GM19468 (cell line): Measurements from ENCODE around the gene SRCAP.
A peak's percentile ranks its signal among the peaks of the same experiment; 100 is the strongest.
"Not testable (repeated sequence)": the region's sequence is repeated elsewhere in the genome, so short reads cannot be mapped to it uniquely, and the experiment has no call there.

Experiments used
- ATAC-seq: cut with Tn5 transposase; IDR thresholded peaks from one replicate; pipeline ENCODE4 v1.9.1; 2021; ENCODE audit warnings: mild to moderate bottlenecking, moderate library complexity, moderate number of reproducible peaks; ENCODE audit not compliant: unreplicated experiment; ENCODE audit errors: extremely low read depth

SRCAP gene

DNA sequence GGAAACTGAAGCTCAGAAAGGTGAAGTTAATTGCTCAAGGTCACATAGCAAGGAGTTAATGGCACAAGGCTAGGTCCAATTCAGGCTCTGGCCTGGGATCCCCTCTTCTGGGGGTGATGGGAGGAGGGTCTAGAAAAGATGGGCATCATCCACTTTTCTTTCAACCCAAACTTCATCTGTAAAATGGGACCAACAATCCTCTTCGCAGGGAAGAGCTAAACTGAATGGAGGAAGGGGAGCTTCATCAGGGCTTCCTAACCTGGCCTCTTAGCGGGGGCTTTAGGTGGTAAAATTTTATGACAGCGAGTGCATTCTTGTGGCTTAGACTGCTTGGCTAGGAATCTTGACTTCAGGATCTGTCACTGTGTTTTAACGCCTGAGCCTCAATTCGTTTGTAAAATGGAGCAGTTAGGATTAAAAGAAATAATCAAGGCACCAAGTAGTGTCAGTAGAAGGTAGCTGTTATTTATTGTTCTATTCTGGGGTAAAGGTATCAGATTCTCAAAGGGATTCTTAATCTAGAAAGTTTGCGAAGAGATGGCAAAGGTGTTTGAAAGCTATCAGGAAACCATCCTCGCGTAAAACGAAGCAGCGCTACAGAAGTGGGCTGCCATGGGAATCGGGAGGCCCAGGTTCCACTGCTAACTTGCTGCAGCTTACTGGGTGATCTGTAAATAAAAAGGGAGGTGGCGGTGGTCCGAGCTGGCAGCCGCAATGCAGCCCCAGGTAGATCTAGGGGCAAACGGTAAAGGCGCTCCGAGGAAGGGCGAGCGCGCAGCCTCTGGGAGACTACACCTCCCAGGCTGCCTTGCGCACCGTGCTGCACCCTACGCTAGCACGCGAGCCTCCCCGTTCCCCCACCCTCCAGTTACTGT, 1.5 kb upstream of the SRCAP start:
- peak; percentile 65 for ATAC-seq

DNA sequence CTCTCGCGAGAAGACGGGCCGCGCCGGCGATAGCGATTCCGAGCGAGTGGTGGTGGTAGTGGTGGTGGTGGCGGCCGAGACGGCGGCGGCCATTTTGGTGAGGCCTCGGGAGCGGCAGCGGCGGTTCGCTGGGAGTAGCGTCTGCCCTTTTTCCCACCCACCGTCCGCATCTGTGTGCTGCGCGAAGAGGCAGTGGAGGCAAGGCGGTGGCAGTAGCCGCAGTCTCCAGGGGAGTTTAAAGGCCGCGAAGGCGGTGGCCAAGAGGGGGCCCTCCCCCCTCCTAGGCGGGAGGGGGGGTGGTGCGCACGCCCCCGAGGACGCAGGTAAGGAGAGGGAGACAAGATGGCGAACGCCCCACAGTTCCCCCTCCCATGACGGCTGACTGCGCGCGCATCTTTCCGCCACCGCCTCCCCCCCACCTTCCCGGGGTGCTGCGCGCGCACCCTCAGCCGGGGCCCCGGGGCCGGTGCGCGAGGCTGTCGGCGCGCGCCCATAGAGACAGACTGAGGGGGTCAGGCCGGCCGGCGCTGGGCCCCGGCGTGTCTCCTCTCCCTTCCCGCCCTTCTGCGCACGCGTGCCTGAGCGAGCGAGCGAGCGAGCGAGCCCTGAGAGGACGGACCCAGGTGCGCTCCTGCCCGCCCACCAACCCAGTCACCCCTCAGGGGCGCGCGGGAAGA, 694 bp upstream of the SRCAP start:
- ATAC-seq, result peak; percentile 23

DNA sequence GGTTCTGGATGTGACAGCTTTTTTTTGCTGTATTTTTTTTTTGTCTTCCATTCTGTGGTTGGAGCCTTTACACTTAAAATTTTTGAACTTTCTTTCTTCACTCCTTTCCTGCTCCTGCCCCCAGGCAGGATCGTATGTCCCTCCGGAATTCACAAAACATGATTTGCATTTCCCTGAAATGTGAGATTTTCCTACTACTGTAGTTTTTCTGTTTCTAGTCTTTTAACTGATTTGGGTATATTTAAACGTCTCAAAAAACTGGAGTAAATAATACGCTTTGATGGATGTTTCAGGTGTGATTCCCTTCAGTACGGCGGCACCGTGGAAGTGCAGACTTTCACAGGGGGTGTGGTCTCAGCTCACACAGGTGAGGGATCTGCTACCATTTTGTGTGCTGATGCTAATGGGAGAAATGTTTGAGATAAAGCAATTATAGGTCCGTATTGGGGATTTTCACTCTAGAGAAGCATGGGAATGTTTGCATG, 686 bp downstream of the SRCAP start:
- ATAC-seq, result no peak

DNA sequence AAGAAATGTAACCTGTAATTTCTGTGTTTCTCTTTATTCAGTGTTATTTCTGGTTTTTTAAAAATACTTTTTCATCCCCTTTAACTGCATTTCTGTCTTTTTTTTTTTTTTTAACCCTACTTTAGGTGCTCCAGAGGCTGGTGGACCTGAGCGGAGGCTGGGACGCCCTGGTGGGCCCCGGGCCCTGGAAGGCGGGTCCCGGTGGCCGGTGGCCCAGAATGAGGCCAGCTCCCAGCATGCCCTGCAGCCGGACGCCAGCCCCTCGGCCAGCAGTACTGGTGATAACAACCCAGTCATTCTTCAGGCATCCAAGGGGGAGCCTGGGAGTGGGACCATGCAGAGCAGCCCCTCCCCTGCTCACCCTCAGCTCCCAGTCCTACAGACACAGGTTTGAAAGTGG, 1.5 kb downstream of the SRCAP start:
- no peak for ATAC-seq

DNA sequence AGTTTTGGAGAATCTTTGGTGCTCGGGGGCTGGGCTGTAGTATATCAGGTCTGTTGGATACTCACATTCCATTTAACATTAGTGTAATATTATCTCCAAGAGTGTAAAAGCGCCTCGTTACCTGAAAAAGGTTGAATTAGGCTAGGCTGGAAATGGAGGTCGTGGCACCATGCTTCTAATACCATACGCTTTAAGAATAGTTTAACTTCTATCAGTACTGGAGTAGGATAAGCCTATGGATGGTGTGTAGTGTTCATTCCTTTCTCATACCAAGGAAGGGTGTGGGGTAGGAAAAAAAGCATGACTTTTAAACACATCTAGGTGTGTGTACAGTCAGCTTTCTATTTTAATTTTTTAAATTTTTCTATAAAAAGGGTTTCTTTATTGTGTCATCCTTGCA, 2.0 kb downstream of the SRCAP start:
- ATAC-seq, result no peak

DNA sequence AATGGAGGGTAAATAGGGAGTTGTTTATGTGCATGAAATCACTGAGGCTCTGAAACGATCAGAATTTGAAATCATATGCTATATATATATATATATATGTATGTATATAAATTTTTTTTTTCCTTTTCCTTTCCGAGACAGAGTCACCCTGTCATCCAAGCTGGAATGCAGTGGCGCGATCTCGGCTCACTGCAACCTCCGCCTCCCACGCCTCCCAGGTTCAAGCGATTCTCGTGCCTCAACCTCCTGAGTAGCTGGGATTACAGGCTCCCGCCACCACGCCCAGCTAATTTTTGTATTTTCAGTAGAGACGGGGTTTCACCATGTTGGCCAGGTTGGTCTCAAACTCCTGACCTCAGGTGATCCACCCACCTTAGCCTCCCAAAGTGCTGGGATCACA, 4.1 kb downstream of the SRCAP start:
- not testable (repeated sequence) for ATAC-seq

DNA sequence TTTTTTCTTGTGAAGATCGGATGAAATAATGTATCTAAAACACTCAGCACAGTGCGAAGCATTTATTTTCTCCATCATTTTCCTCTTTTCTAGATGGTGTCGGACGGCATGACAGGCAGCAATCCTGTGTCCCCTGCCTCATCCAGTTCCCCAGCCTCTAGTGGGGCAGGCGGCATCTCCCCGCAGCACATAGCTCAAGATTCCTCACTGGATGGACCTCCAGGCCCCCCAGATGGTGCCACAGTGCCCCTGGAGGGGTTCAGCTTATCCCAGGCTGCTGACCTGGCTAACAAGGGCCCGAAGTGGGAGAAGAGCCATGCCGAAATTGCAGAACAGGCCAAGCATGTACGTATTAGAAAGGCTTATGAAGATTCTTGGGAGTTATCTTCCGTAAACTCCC, 5.0 kb downstream of the SRCAP start:
- ATAC-seq, result no peak

DNA sequence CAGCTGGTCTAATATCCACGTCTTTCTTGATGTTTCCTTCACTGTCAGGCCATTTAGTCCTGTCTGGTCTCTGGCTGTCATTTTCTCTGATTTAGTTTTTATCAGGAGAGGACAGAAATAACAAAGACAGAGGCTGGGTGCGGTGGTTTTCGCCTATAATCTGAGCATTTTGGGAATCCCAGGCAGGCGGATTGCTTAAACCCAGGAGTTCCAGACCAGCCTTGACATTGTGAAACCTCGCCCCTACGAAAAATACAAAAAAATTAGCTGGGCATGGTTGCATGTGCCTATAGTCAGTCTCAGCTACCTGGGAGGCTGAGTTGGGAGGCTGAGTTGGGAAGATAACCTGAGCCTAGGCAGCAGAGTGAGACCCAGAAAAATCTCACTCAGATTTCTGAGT, 7.1 kb downstream of the SRCAP start:
- ATAC-seq, result no peak

DNA sequence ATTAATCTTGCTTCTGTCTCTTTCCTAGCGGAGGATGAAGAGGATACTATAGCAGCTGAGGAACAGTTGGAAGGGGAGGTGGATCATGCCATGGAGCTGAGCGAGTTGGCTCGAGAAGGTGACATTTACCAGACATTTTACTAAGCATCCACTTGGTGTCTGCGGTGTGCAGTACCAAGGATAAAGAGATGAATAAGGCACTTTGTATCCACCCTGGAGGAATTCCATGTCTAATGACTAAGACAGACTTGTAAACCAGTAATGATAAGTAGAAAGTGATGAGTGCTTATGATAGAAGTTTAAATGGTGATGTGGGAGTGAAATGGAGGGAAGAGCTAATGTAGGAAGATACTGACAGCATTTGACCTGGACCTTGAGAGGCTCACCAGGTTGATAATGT, 12.0 kb downstream of the SRCAP start:
- ATAC-seq, result no peak

DNA sequence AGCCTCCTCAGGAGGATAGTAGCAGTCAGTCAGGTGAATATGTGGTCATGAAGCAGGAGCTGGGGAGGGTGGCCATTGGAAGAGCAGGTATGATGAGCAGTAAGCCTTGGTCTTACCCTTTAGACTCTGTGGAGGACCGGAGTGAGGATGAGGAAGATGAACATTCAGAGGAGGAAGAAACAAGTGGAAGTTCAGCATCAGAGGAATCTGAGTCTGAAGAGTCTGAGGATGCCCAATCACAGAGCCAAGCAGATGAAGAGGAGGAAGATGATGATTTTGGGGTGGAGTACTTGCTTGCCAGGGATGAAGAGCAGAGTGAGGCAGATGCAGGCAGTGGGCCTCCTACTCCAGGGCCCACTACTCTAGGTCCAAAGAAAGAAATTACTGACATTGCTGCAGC, 12.7 kb downstream of the SRCAP start:
- no peak for ATAC-seq

DNA sequence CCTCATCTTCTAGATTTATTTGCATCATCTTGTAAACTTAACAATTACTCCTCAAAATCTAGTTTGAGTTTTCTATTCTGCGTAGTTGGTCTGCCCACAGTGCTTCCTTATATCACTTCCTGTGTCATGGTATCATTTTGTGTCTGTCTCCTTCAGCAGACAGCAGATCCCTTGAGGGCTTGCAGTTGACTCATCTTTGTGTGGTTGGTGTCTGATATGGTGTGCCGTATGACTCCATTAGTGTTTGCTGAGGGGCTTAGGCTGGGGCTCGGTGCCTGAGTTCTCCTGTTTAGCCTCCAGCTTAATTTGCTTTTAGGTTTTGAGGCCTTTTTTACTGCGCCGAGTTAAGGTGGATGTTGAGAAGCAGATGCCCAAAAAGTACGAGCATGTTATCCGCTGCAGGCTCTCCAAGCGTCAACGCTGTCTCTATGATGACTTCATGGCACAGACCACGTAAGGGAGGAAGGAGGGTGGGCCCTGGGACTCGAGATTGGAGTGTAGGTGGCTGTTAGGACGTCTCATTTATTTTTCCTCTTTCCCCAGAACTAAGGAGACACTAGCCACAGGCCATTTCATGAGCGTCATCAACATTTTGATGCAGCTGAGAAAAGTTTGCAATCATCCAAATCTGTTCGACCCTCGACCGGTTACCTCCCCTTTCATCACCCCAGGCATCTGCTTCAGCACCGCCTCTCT, 16.9 kb downstream of the SRCAP start:
- ATAC-seq, result no peak

DNA sequence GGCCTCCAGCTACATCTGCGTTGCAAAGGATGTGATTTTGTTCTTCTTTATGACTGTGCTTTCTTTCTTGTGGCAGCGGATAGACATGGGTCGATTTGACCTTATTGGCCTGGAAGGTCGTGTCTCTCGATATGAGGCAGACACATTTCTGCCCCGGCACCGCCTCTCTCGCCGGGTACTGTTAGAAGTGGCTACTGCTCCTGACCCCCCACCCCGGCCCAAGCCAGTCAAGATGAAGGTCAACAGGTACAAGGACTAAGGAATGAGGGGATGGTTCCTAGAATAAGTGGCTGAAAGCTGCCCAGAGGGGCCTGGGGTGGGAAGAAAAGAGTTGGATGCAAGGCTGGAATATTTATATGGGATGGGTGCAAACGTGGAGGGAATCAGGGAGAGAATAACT, 21.1 kb downstream of the SRCAP start:
- ATAC-seq, result no peak

DNA sequence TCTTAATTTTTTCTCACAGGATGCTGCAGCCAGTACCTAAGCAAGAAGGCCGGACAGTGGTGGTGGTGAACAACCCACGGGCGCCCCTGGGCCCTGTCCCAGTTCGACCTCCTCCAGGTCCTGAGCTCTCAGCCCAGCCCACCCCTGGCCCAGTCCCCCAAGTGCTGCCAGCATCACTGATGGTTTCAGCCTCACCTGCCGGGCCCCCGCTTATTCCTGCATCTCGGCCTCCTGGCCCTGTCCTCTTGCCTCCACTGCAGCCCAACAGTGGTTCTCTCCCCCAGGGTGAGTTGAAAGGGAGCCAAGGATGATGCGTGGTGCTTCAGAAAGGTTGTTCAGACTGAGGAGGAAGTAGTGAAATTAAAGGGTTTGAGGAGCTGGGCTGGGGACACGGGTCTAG, 21.7 kb downstream of the SRCAP start:
- no peak for ATAC-seq

DNA sequence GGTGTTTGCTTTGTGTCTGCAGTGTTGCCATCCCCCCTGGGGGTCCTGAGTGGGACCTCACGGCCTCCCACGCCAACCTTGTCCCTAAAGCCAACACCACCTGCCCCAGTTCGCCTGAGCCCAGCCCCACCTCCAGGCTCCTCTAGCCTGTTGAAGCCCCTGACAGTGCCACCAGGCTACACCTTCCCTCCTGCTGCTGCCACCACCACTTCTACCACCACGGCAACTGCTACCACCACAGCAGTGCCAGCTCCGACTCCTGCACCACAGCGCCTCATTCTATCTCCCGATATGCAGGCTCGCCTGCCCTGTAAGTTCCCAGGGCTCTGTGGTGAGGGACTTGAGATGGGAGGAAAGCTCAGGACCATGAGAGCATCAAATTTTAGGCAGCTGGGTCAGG, 22.2 kb downstream of the SRCAP start:
- ATAC-seq, result no peak

DNA sequence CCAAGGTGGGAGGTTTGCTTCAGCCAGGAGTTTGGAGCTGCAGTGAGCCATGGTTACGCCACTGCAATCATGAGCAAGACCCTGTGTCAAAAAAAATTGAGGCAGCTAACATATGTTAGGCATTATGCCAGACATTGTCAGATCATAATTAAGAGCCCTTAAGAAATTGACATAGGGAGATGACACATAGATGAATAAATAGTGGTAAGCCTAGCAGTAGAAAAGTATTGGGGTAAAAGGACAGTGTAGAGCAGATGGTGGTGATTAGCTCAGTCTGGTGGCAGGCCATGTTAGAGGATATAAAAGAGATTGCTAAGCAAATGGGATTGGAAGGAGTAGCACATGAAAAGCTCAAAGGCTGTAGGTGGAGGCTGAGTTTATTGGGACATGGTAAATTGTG, 22.6 kb downstream of the SRCAP start:
- ATAC-seq, result no peak

DNA sequence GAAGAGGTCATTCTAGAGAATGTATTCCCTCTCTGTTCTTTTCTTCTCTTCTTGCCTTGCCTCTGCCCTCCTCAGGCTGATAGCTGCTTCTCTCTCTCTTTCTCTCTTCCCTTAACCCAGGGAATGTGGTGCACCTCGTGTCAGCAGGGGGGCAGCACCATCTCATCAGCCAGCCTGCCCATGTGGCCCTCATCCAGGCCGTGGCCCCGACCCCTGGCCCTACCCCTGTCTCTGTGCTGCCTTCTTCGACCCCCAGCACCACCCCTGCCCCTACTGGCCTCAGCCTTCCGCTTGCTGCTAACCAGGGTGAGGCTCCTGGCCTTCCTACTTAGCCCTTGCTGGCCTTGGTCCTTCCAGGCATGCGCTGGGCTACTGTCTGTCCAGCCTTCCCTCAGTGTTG, 23.5 kb downstream of the SRCAP start:
- ATAC-seq, result no peak

DNA sequence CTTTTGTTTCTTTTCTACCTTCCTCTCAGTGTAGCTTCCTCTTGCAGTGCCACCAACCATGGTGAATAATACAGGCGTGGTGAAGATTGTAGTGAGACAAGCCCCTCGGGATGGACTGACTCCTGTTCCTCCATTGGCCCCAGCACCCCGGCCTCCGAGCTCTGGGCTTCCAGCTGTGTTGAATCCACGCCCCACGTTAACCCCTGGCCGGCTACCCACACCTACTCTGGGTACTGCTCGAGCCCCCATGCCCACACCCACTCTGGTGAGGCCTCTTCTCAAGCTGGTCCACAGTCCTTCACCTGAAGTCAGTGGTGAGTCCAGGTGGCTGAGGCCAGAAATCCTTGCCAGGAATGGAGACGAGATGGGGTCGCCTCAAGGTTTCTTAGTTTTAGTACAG, 23.9 kb downstream of the SRCAP start:
- no peak for ATAC-seq

DNA sequence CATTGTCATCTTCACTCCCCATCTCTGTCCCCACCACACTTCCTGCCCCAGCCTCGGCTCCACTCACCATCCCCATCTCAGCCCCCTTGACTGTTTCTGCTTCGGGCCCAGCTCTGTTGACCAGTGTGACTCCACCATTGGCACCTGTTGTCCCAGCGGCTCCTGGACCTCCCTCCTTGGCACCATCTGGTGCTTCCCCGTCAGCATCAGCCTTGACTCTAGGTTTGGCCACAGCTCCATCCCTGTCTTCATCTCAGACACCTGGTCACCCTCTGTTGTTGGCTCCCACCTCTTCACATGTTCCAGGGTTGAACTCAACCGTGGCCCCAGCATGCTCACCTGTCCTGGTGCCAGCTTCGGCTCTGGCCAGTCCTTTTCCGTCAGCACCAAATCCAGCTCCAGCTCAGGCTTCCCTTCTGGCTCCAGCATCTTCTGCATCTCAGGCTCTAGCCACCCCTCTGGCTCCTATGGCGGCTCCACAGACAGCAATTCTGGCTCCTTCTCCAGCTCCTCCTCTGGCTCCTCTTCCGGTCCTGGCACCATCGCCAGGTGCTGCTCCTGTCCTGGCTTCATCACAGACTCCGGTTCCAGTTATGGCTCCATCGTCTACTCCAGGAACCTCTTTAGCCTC, 24.9 kb downstream of the SRCAP start:
- no peak for ATAC-seq

DNA sequence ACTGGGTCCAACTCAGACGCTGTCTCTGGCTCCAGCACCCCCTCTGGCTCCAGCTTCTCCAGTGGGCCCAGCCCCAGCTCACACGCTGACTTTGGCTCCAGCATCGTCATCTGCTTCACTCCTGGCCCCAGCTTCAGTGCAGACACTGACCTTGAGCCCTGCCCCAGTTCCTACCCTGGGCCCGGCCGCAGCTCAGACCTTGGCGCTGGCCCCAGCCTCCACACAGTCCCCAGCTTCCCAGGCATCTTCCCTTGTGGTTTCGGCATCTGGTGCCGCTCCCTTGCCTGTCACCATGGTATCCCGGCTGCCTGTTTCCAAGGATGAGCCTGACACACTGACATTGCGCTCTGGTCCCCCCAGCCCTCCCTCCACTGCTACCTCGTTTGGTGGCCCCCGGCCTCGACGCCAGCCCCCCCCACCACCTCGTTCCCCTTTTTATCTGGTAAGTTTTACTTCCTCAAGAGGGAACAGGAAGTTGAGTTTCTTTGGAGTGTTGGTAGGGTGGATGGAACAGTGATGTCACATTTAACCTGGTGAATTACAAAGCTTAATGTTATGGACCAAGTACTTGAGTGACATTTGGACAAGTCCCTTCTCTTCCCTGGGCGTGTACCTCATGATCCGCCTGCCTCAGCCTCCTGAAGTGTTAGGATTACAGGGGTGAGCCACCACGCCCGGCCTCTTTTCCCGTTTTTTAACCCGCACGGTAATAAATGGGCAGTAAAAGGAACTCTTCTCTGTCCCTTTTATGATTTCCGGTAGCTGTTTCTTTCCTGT, 25.9 kb downstream of the SRCAP start:
- ATAC-seq, result no peak

DNA sequence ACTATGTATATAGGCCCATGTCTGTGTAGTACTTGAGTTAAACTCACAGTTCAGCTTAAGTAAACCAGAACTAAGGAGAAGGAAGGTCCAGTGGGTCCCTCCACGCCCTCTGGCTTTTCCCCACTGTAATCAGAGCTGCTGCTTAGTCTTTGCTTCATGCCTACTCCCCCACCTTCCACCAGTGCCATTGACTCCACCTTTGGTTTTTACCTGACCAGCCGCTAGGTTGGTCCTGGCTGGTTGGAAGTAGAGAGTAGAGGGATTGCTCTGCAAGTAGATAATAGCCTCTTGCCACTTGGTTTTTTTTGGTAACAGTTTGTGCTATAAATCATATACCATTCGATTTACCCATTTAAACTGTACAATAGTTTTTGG, 26.4 kb downstream of the SRCAP start:
- no peak for ATAC-seq
